MCF 10A (cell line): ENCODE results near the gene DGLUCY. TPM values are rescaled to one million over a fixed set of nuclear protein-coding genes. Genes with fewer than 3 reads are reported as not detected.

Experiments
- BruUV-seq: library from RNA; stranded (reverse); fragments of 400-500 nt; replicated peaks from 2 replicates; lab custom pipeline; 2021; lab: Mats Ljungman, UMichigan
- CTCF ChIA-PET: fragments of 300-600 bp; sonication (Branson Sonifier 250); formaldehyde crosslinking; extraction: SDS; loops from one replicate; lab custom pipeline; 2021; ENCODE audit warnings: antibody characterized with exemption, inconsistent platforms; lab: Yijun Ruan, JAX
- POLR2A ChIA-PET: fragments of 300-600, 350-650 bp; sonication (Branson Sonifier 250); formaldehyde crosslinking; extraction: SDS; loops from one replicate; lab custom pipeline; 2020; ENCODE audit warnings: antibody characterized with exemption, inconsistent platforms; lab: Yijun Ruan, JAX
- DNase-seq: peaks from one replicate; pipeline ENCODE4 v3.0.0-alpha.2; 2018; ENCODE audit not compliant: unreplicated experiment
- H3K27ac Mint-ChIP-seq: one replicate; pipeline ENCODE4 v1.8.0; 2022; ENCODE audit warnings: mild to moderate bottlenecking, low read depth, mixed read lengths; ENCODE audit not compliant: unreplicated experiment
- H3K27me3 Mint-ChIP-seq: one replicate; pipeline ENCODE4 v1.8.0; 2022; ENCODE audit warnings: mixed read lengths; ENCODE audit not compliant: insufficient read depth, unreplicated experiment
- H3K36me3 Mint-ChIP-seq: one replicate; pipeline ENCODE4 v1.8.0; 2022; ENCODE audit warnings: mild to moderate bottlenecking, moderate library complexity, mixed read lengths; ENCODE audit not compliant: insufficient read depth, unreplicated experiment
- H3K4me1 Mint-ChIP-seq: one replicate; pipeline ENCODE4 v1.8.0; 2022; ENCODE audit warnings: mixed read lengths; ENCODE audit not compliant: insufficient read depth, unreplicated experiment
- H3K4me3 Mint-ChIP-seq: one replicate; pipeline ENCODE4 v1.8.0; 2022; ENCODE audit warnings: mild to moderate bottlenecking, moderate library complexity, mixed read lengths; ENCODE audit not compliant: unreplicated experiment
- H3K9me3 Mint-ChIP-seq: one replicate; pipeline ENCODE4 v1.8.0; 2022; ENCODE audit warnings: mixed read lengths; ENCODE audit not compliant: unreplicated experiment
- CTCF ChIP-seq: fragments of 200-600 bp; IDR thresholded peaks from one replicate; pipeline ENCODE4 v1.8.0; 2022; ENCODE audit warnings: antibody characterized with exemption, mild to moderate bottlenecking; ENCODE audit not compliant: unreplicated experiment
- intact Hi-C: fragments of 100-400 bp; cut with micrococcal nuclease; formaldehyde crosslinking; loops from 2 replicates; pipeline ENCODE4 v1.14.1; 2022
- total RNA-seq: library from RNA; stranded (reverse); gene quantifications from 2 replicates; pipeline ENCODE4 v1.2.3, GENCODE V29; 2022

DGLUCY gene
- total RNA-seq, 1 experiment from 2014 or later, result 11.7 TPM

GRCh38 chr14:91116913-91117588, 3.2 kb downstream of the DGLUCY start:
- DNase-seq, result no peak

GRCh38 chr14:91117960-91118359, 4.1 kb downstream of the DGLUCY start:
- intact Hi-C loops, result no loop called here
- no peak overlapping the region for H3K4me3 Mint-ChIP-seq
- peaks cover 41% of the 10 kb centered on the region for H3K4me1 Mint-ChIP-seq
- no peaks in the 10 kb centered on the region for H3K9me3 Mint-ChIP-seq
- H3K27ac Mint-ChIP-seq, result no peak overlapping the region
- H3K36me3 Mint-ChIP-seq, result peaks cover 17% of the 10 kb centered on the region
- DNase-seq, result no peak
- CTCF ChIA-PET, result interaction anchor here (1.1 kb wide), 1 partner anchor 22 kb away, joined by 4 read pairs; no protein-coding TSS in a partner anchor
- TF ChIP-seq CTCF, result no peak
- no peaks in the 10 kb centered on the region for H3K27me3 Mint-ChIP-seq
- POLR2A ChIA-PET, result interaction anchor here (0.6 to 2.3 kb wide), 3 partner anchors 34 to 57 kb away, joined by 3 to 9 read pairs (median 5); partner anchors contain the start of gene RPS6KA5
- BruUV-seq, result no TSS peak

More at GRCh38 chr14:91116913-91117588, 3.2 kb downstream of the DGLUCY start:
- no peak for TF ChIP-seq CTCF
- ChIA-PET CTCF (interaction anchor here (0.6 kb wide), 1 partner anchor 218 kb away, joined by 3 read pairs; no protein-coding TSS in a partner anchor), POLR2A (interaction anchor here (0.6 kb wide), 1 partner anchor 43 kb away, joined by 3 read pairs; no protein-coding TSS in a partner anchor)
- BruUV-seq, result no TSS peak
- Mint-ChIP-seq H3K4me1 (peaks cover 41% of the 10 kb centered on the region), H3K27me3 (no peaks in the 10 kb centered on the region), H3K27ac (no peak overlapping the region), H3K36me3 (peaks cover 17% of the 10 kb centered on the region), H3K4me3 (no peak overlapping the region), H3K9me3 (no peaks in the 10 kb centered on the region)
- intact Hi-C loops, result no loop called here

- Mint-ChIP-seq H3K27me3 (no peaks in the 10 kb centered on the region), H3K27ac (no peak overlapping the region), H3K9me3 (no peaks in the 10 kb centered on the region), H3K36me3 (peaks cover 17% of the 10 kb centered on the region), H3K4me3 (no peak overlapping the region), H3K4me1 (peaks cover 38% of the 10 kb centered on the region)
- POLR2A ChIA-PET, result interaction anchor here (0.7 to 2.3 kb wide), 5 partner anchors 9 to 59 kb away, joined by 3 to 9 read pairs (median 4); partner anchors contain the start of gene RPS6KA5
- BruUV-seq, result no TSS peak
- no peak for TF ChIP-seq CTCF
- CTCF ChIA-PET, result interaction anchor here (1.1 kb wide), 1 partner anchor 22 kb away, joined by 4 read pairs; no protein-coding TSS in a partner anchor
- intact Hi-C loops, result no loop called here
- no peak for DNase-seq
Observed at GRCh38 chr14:91118511-91119068, 4.7 kb downstream of the DGLUCY start.
